A549 (cell line): ENCODE measurements around the gene RLBP1.

Source experiments
- EP300 ChIP-seq, 2 experiments: fragments of >200 bp; sonication (Bioruptor Twin); formaldehyde crosslinking; IDR thresholded peaks; 2 replicates in 1 of 2; 3 replicates in 1 of 2; pipeline ENCODE4 v1.6.1; 2016 to 2017
- NR3C1 ChIP-seq: fragments of >200 bp; sonication (Bioruptor Twin); formaldehyde crosslinking; IDR thresholded peaks from 3 replicates; pipeline ENCODE4 v1.6.1; 2017
- RAD21 ChIP-seq, 2 experiments: fragments of >200 bp in 1 of 2; sonication (Bioruptor Twin) in 1 of 2; formaldehyde crosslinking in 1 of 2; IDR thresholded peaks in 1 of 2; conservative IDR thresholded peaks in 1 of 2; 2 replicates in 1 of 2; 3 replicates in 1 of 2; pipeline ENCODE4 v1.6.1; 2012 to 2018; ENCODE audit warnings: inconsistent platforms in 1 of 2
- RFX5 ChIP-seq: fragments of 450-650 bp; IDR thresholded peaks from 2 replicates; pipeline ENCODE4 v1.7.1; 2014; ENCODE audit warnings: antibody characterized with exemption, mild to moderate bottlenecking, moderate library complexity
- ZSCAN20 ChIP-seq: fragments of 250-450 bp; sonication (Bioruptor Pico); IDR thresholded peaks from 2 replicates; pipeline ENCODE4 v1.8.0; 2022; ENCODE audit warnings: mild to moderate bottlenecking, moderate library complexity
- TF ChIP-seq, protein P1 (sequence below): fragments of >200 bp; sonication (Bioruptor Twin); formaldehyde crosslinking; IDR thresholded peaks from 3 replicates; pipeline ENCODE4 v1.5.1; 2016
- TF ChIP-seq, protein P2 (sequence below): IDR thresholded peaks from 2 replicates; pipeline ENCODE4 v1.6.1; 2012
- TF ChIP-seq, protein P3 (sequence below): fragments of 200-600 bp; sonication (generic); IDR thresholded peaks from 2 replicates; pipeline ENCODE4 v1.6.1; 2016; ENCODE audit warnings: antibody characterized with exemption, mild to moderate bottlenecking, moderate library complexity

GRCh38 chr15:89172921-89173320 lies 48.5 kb downstream of the RLBP1 start:
- TF ChIP-seq, protein P1, sequence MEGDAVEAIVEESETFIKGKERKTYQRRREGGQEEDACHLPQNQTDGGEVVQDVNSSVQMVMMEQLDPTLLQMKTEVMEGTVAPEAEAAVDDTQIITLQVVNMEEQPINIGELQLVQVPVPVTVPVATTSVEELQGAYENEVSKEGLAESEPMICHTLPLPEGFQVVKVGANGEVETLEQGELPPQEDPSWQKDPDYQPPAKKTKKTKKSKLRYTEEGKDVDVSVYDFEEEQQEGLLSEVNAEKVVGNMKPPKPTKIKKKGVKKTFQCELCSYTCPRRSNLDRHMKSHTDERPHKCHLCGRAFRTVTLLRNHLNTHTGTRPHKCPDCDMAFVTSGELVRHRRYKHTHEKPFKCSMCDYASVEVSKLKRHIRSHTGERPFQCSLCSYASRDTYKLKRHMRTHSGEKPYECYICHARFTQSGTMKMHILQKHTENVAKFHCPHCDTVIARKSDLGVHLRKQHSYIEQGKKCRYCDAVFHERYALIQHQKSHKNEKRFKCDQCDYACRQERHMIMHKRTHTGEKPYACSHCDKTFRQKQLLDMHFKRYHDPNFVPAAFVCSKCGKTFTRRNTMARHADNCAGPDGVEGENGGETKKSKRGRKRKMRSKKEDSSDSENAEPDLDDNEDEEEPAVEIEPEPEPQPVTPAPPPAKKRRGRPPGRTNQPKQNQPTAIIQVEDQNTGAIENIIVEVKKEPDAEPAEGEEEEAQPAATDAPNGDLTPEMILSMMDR = no peak
- TF ChIP-seq, protein P2, sequence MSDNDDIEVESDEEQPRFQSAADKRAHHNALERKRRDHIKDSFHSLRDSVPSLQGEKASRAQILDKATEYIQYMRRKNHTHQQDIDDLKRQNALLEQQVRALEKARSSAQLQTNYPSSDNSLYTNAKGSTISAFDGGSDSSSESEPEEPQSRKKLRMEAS = no peak
- TF ChIP-seq, protein P3, sequence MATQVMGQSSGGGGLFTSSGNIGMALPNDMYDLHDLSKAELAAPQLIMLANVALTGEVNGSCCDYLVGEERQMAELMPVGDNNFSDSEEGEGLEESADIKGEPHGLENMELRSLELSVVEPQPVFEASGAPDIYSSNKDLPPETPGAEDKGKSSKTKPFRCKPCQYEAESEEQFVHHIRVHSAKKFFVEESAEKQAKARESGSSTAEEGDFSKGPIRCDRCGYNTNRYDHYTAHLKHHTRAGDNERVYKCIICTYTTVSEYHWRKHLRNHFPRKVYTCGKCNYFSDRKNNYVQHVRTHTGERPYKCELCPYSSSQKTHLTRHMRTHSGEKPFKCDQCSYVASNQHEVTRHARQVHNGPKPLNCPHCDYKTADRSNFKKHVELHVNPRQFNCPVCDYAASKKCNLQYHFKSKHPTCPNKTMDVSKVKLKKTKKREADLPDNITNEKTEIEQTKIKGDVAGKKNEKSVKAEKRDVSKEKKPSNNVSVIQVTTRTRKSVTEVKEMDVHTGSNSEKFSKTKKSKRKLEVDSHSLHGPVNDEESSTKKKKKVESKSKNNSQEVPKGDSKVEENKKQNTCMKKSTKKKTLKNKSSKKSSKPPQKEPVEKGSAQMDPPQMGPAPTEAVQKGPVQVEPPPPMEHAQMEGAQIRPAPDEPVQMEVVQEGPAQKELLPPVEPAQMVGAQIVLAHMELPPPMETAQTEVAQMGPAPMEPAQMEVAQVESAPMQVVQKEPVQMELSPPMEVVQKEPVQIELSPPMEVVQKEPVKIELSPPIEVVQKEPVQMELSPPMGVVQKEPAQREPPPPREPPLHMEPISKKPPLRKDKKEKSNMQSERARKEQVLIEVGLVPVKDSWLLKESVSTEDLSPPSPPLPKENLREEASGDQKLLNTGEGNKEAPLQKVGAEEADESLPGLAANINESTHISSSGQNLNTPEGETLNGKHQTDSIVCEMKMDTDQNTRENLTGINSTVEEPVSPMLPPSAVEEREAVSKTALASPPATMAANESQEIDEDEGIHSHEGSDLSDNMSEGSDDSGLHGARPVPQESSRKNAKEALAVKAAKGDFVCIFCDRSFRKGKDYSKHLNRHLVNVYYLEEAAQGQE = no peak
- TF ChIP-seq RFX5 (no peak), NR3C1 (no peak), EP300 (IDR thresholded peaks at IDR 0.05) (no peak), RAD21 (conservative IDR thresholded peaks at IDR 0.05 in 1 of 2, IDR thresholded peaks at IDR 0.05 in 1 of 2) (no peak), ZSCAN20 (CRISPR knock-in tag) (no peak)
